Measurements from ENCODE around the gene CCDC136.

The CCDC136 gene

GRCh38 chr7:128833148-128833945 lies 41.6 kb downstream of the CCDC136 start:
- DNase-seq: peak; percentile 93

GRCh38 chr7:128833946-128834325 lies 42.2 kb downstream of the CCDC136 start:
- no peak for DNase-seq

GRCh38 chr7:128835231-128835751 lies 43.5 kb downstream of the CCDC136 start:
- no peak for DNase-seq

- peak; percentile 68 for DNase-seq
Observed at GRCh38 chr7:128835790-128836641, 44.2 kb downstream of the CCDC136 start.

GRCh38 chr7:128836729-128837348 lies 45.1 kb downstream of the CCDC136 start:
- DNase-seq: no peak

- no peak for DNase-seq
Observed at GRCh38 chr7:128837521-128837921, 45.8 kb downstream of the CCDC136 start.

- DNase-seq: no peak
Observed at GRCh38 chr7:128838109-128838779, 46.5 kb downstream of the CCDC136 start.

GRCh38 chr7:128838981-128839731 lies 47.4 kb downstream of the CCDC136 start:
- no peak for DNase-seq

GRCh38 chr7:128839751-128840177 lies 48.0 kb downstream of the CCDC136 start:
- DNase-seq: no peak

GRCh38 chr7:128840326-128841170 lies 48.8 kb downstream of the CCDC136 start:
- no peak for DNase-seq

GRCh38 chr7:128841171-128841690 lies 49.5 kb downstream of the CCDC136 start:
- no peak for DNase-seq

- peak; percentile 61 for DNase-seq
Observed at GRCh38 chr7:128841921-128842673, 50.3 kb downstream of the CCDC136 start.

- DNase-seq: no peak
Observed at GRCh38 chr7:128842674-128843641, 51.2 kb downstream of the CCDC136 start.

- no peak for DNase-seq
Observed at GRCh38 chr7:128843938-128844621, 52.3 kb downstream of the CCDC136 start.

GRCh38 chr7:128844777-128845311 lies 53.1 kb downstream of the CCDC136 start:
- no peak for DNase-seq

GRCh38 chr7:128845475-128845874 lies 53.7 kb downstream of the CCDC136 start:
- no peak for DNase-seq

- no peak for DNase-seq
Observed at GRCh38 chr7:128845987-128846386, 54.2 kb downstream of the CCDC136 start.

All from fibroblast of skin of right biceps (primary cell).